HCT116 (cell line): ENCODE measurements around the gene PPFIA2. TPM values are rescaled to one million over a fixed set of nuclear protein-coding genes. Genes with fewer than 3 reads are reported as not detected.

ENCODE experiments used
- ATAC-seq: fragments of 200-7000 bp; cut with Tn5 transposase; 2 replicates; pipeline ENCODE4 v1.9.1; 2020; ENCODE audit warnings: mild to moderate bottlenecking, moderate library complexity
- BruUV-seq: library from RNA; stranded (reverse); fragments of 400-500 nt; replicated peaks from 2 replicates; lab custom pipeline; 2021; lab: Mats Ljungman, UMichigan
- CTCF ChIA-PET: fragments of 300-600 bp; sonication (Branson Sonifier 250); formaldehyde crosslinking; loops from one replicate; lab custom pipeline; 2021; ENCODE audit warnings: antibody characterized with exemption; lab: Charles Lee
- POLR2A ChIA-PET: fragments of 300-600, 350-600 bp; sonication (Branson Sonifier 250); formaldehyde crosslinking; loops from one replicate; lab custom pipeline; 2021; ENCODE audit warnings: antibody characterized with exemption; lab: Charles Lee
- RAD21 ChIA-PET, 2 experiments: fragments of 300-600 bp; sonication (Branson Sonifier 250); formaldehyde crosslinking; loops; one replicate each; lab custom pipeline; 2023; ENCODE audit warnings: low total read pairs in 2 of 2; ENCODE audit not compliant: uncharacterized antibody in 2 of 2, unreplicated experiment in 2 of 2, low non-redundant PET in 1 of 2; lab: Charles Lee
- DNase-seq: peaks from one replicate; pipeline ENCODE4 v3.0.0-alpha.2; 2010; ENCODE audit warnings: low read depth, low spot score
- H2AFZ ChIP-seq: fragments of 200-600 bp; shearing (Covaris generic), sonication (generic); 2 replicates; pipeline ENCODE4 v1.6.1; 2017; ENCODE audit warnings: low read depth, mixed run types, mixed read lengths, antibody characterized with exemption, low read length; ENCODE audit not compliant: poor library complexity, severe bottlenecking
- H3K27ac ChIP-seq: 2 replicates; pipeline ENCODE4 v1.5.1; 2012; ENCODE audit warnings: low read depth, low read length
- H3K27me3 ChIP-seq: fragments of 200-600 bp; sonication (generic); 2 replicates; pipeline ENCODE4 v1.6.1; 2016; ENCODE audit warnings: mixed run types, low read length, mixed read lengths; ENCODE audit not compliant: insufficient read depth
- H3K36me3 ChIP-seq, 2 experiments: fragments of 200-500 bp in 1 of 2; fragments of 200-600 bp in 1 of 2; sonication (Bioruptor generic) in 1 of 2; sonication (generic) in 1 of 2; 2 replicates each; pipeline versions ENCODE4 v1.5.1 to v1.6.1; 2014 to 2016; ENCODE audit warnings: low read length in 2 of 2, inconsistent platforms in 1 of 2, mixed read lengths in 1 of 2, mixed run types in 1 of 2; ENCODE audit not compliant: insufficient read depth in 2 of 2, control insufficient read depth in 1 of 2
- H3K4me1 ChIP-seq, 2 experiments: fragments of 200-600 bp in 1 of 2; sonication (generic) in 1 of 2; 2 replicates each; pipeline versions ENCODE4 v1.5.1 to v1.6.1; 2012 to 2017; ENCODE audit warnings: low read length in 2 of 2, inconsistent platforms in 1 of 2, mild to moderate bottlenecking in 1 of 2, mixed read lengths in 1 of 2, mixed run types in 1 of 2, moderate library complexity in 1 of 2; ENCODE audit not compliant: insufficient read depth in 2 of 2, control insufficient read depth in 1 of 2
- H3K4me2 ChIP-seq: fragments of 200-600 bp; sonication (generic); 2 replicates; pipeline ENCODE4 v1.6.1; 2017; ENCODE audit warnings: mixed run types, low read length, mixed read lengths
- H3K4me3 ChIP-seq, 2 experiments: fragments of 200-600 bp in 1 of 2; sonication (generic) in 1 of 2; replicated peaks in 1 of 2; 2 replicates each; pipeline ENCODE4 v1.5.1; 2011 to 2016; ENCODE audit warnings: low read length in 2 of 2, control low read depth in 1 of 2, low read depth in 1 of 2, mild to moderate bottlenecking in 1 of 2, mixed read lengths in 1 of 2, mixed run types in 1 of 2
- H3K79me2 ChIP-seq: fragments of 200-600 bp; sonication (generic); 2 replicates; pipeline ENCODE4 v1.6.1; 2017; ENCODE audit warnings: mild to moderate bottlenecking, mixed run types, low read length, moderate library complexity, mixed read lengths; ENCODE audit not compliant: insufficient read depth
- H3K9ac ChIP-seq: fragments of 200-600 bp; sonication (generic); 2 replicates; pipeline ENCODE4 v1.6.1; 2016; ENCODE audit warnings: low read length, mixed read lengths
- H3K9me2 ChIP-seq: fragments of 200-600 bp; sonication (generic), shearing (Covaris generic); 2 replicates; pipeline ENCODE4 v1.6.1; 2017; ENCODE audit warnings: mixed run types, mild to moderate bottlenecking, moderate library complexity; ENCODE audit not compliant: insufficient read depth
- H3K9me3 ChIP-seq, 2 experiments: fragments of 200-500 bp in 1 of 2; fragments of 200-600 bp in 1 of 2; sonication (Bioruptor generic) in 1 of 2; sonication (generic) in 1 of 2; 2 replicates each; pipeline ENCODE4 v1.6.1; 2014 to 2017; ENCODE audit warnings: low read length in 2 of 2, mixed read lengths in 2 of 2, inconsistent platforms in 1 of 2, low read depth in 1 of 2, mild to moderate bottlenecking in 1 of 2, mixed run types in 1 of 2, moderate library complexity in 1 of 2; ENCODE audit not compliant: control insufficient read depth in 1 of 2, insufficient read depth in 1 of 2
- H4K20me1 ChIP-seq: fragments of 200-600 bp; sonication (generic), shearing (Covaris generic); 2 replicates; pipeline ENCODE4 v1.6.1; 2017; ENCODE audit warnings: mixed run types, mild to moderate bottlenecking, moderate library complexity; ENCODE audit not compliant: insufficient read depth
- ATF3 ChIP-seq: IDR thresholded peaks from 2 replicates; pipeline ENCODE4 v1.6.1; 2012
- CBX3 ChIP-seq: IDR thresholded peaks from 2 replicates; pipeline ENCODE4 v1.6.1; 2012; ENCODE audit warnings: low read depth
- ELF1 ChIP-seq: IDR thresholded peaks from 2 replicates; pipeline ENCODE4 v1.6.1; 2012; ENCODE audit warnings: low read depth, borderline replicate concordance
- EZH2 ChIP-seq: fragments of 200-600 bp; sonication (generic); IDR thresholded peaks from 2 replicates; pipeline ENCODE4 v1.6.1; 2017; ENCODE audit warnings: antibody characterized with exemption, mixed run types
- FOSL1 ChIP-seq: IDR thresholded peaks from 2 replicates; pipeline ENCODE4 v1.6.1; 2012; ENCODE audit warnings: low read depth
- RAD21 ChIP-seq: IDR thresholded peaks from 2 replicates; pipeline ENCODE4 v1.6.1; 2012; ENCODE audit warnings: low read depth, mild to moderate bottlenecking
- SP1 ChIP-seq: IDR thresholded peaks from 2 replicates; pipeline ENCODE4 v1.6.1; 2012; ENCODE audit warnings: low read depth
- TCF7L2 ChIP-seq: IDR thresholded peaks from 2 replicates; pipeline ENCODE4 v1.7.0; 2011; ENCODE audit warnings: borderline replicate concordance, inconsistent platforms; ENCODE audit not compliant: insufficient read depth, insufficient read length; ENCODE audit errors: extremely low read depth
- ZNF274 ChIP-seq: fragments of 200-500 bp; sonication (Bioruptor generic); IDR thresholded peaks from 2 replicates; pipeline ENCODE4 v1.6.1; 2014; ENCODE audit warnings: mild to moderate bottlenecking, low read depth, low read length, inconsistent platforms
- intact Hi-C: fragments of 100-400 bp; cut with micrococcal nuclease; formaldehyde crosslinking; loops from 2 replicates; pipeline ENCODE4 v1.10.0; 2022
- total RNA-seq: library from RNA; stranded (reverse); gene quantifications from one replicate; pipeline ENCODE4 v1.2.1, GENCODE V29; 2021; ENCODE audit not compliant: unreplicated experiment
- TF ChIP-seq, protein P1 (sequence below): IDR thresholded peaks from 2 replicates; pipeline ENCODE4 v1.6.1; 2011; ENCODE audit warnings: mild to moderate bottlenecking, low read length, moderate library complexity; ENCODE audit not compliant: insufficient replicate concordance; ENCODE audit errors: extremely low read depth

The PPFIA2 gene
- total RNA-seq, 1 experiment from 2014 or later = not detected

- CTCF ChIA-PET = no interaction called here
- no peaks in the 10 kb centered on the region for H3K4me1 ChIP-seq
- no peak overlapping the region for H3K4me2 ChIP-seq
- no peak for DNase-seq
- H3K27ac ChIP-seq = no peak overlapping the region
- intact Hi-C loops = loop anchor here (10.0 kb wide), 1 partner anchor 419 kb away; no protein-coding TSS in a partner anchor
- no peak overlapping the region for H3K4me3 ChIP-seq
- H3K9me3 ChIP-seq = no peaks in the 10 kb centered on the region
- H3K9ac ChIP-seq = no peak overlapping the region
- H3K9me2 ChIP-seq = no peaks in the 10 kb centered on the region
- H3K79me2 ChIP-seq = no peaks in the 10 kb centered on the region
- POLR2A ChIA-PET = no interaction called here
- no peak for ATAC-seq
- no peaks in the 10 kb centered on the region for H3K36me3 ChIP-seq
- peaks cover 6% of the 10 kb centered on the region; the same call in 1 of the 2 replicates for H3K27me3 ChIP-seq
- RAD21 ChIA-PET = no interaction called here
- BruUV-seq = no TSS peak
- H4K20me1 ChIP-seq = no peaks in the 10 kb centered on the region
- no peak overlapping the region for H2AFZ ChIP-seq
- TF ChIP-seq EZH2 (no peak), CBX3 (no peak), RAD21 (no peak), FOSL1 (no peak), ATF3 (no peak)
These were observed 505.8 kb downstream of the PPFIA2 start for GRCh38 chr12:81253360-81253759.

DNA sequence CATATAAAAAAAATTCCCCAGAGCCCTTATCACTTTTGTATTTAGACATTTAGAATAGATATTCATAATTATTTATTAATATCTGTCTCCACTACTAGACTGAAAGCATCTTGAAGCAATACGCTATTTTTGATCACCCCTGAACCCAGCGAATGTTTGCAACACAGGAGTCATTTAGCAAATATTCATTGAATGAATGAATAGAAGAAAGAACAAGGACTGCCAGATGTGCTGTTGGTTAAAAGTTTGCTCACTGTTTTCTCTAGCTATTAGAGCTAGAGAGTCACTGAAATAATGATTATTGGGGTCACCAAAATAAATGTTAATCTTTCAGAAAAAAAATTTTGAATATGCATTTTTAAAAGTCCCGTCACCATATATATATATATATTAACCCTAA, 506.9 kb downstream of the PPFIA2 start:
- ATAC-seq = no peak
- DNase-seq = no peak
- Histone ChIP-seq H3K36me3 (no peaks in the 10 kb centered on the region), H3K9me3 (no peaks in the 10 kb centered on the region), H2AFZ (no peak overlapping the region), H3K27ac (no peak overlapping the region), H3K4me2 (no peak overlapping the region)
- POLR2A ChIA-PET = no interaction called here
- RAD21 ChIA-PET = no interaction called here
- BruUV-seq = no TSS peak
- no peak for TF ChIP-seq TCF7L2
- no peak for TF ChIP-seq SP1
- TF ChIP-seq ZNF274 = no peak
- TF ChIP-seq ELF1 = no peak
- TF ChIP-seq, protein P1, sequence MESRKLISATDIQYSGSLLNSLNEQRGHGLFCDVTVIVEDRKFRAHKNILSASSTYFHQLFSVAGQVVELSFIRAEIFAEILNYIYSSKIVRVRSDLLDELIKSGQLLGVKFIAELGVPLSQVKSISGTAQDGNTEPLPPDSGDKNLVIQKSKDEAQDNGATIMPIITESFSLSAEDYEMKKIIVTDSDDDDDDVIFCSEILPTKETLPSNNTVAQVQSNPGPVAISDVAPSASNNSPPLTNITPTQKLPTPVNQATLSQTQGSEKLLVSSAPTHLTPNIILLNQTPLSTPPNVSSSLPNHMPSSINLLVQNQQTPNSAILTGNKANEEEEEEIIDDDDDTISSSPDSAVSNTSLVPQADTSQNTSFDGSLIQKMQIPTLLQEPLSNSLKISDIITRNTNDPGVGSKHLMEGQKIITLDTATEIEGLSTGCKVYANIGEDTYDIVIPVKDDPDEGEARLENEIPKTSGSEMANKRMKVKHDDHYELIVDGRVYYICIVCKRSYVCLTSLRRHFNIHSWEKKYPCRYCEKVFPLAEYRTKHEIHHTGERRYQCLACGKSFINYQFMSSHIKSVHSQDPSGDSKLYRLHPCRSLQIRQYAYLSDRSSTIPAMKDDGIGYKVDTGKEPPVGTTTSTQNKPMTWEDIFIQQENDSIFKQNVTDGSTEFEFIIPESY = no peak
- TF ChIP-seq, all 23 proteins: peak for 0
- no peak overlapping the region for H3K4me3 ChIP-seq
- H3K9me2 ChIP-seq = no peaks in the 10 kb centered on the region
- no peak overlapping the region for H3K9ac ChIP-seq
- H3K4me1 ChIP-seq = no peaks in the 10 kb centered on the region
- CTCF ChIA-PET = no interaction called here
- H3K79me2 ChIP-seq = no peaks in the 10 kb centered on the region
- peaks cover 6% of the 10 kb centered on the region; the same call in 1 of the 2 replicates for H3K27me3 ChIP-seq
- no peaks in the 10 kb centered on the region for H4K20me1 ChIP-seq
- intact Hi-C loops = loop anchor here (10.0 kb wide), 1 partner anchor 417 kb away; no protein-coding TSS in a partner anchor
